ENCODE results near the gene SLC2A4RG. TPM values are rescaled to one million over a fixed set of nuclear protein-coding genes. Genes with fewer than 3 reads are reported as not detected.

SLC2A4RG gene
- total and polyA plus RNA-seq, 4 donors: 5.5 to 79.1 (median 53.1) TPM

DNA sequence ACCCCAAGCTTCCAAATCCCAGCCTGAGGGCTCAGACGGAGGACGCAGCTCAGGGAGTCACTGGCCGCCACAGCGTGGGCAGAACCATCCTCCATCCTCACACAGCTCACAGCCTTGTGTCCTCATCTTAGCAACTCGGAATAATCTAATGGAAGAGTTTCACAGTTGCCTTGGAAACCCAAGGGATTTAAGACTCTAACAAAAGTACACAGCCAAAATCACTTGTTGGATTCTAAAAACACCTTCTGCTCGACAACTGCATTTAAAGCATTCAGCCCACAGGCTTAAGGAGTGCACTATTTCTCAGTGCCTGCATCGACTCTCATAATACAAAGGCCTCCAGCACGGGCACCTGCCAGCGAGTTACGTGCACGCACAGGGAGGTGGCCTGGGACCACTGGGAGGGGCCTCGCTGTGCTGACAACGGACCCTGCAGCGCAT is 46.1 kb downstream of the SLC2A4RG start:
- H3K27me3 ChIP-seq (ENCODE audit: control insufficient read depth, insufficient read depth, low read length): no peaks in the 10 kb centered on the region
- peaks cover 30% of the 10 kb centered on the region for H3K36me3 ChIP-seq (ENCODE audit: control insufficient read depth, insufficient read depth, low read length)
- 45% methylated on average over 11 of the region's 14 CpGs for WGBS (ENCODE audit: insufficient coverage)
- no peak overlapping the region for H3K4me3 ChIP-seq (ENCODE audit: low read depth, low read length)
- no peak overlapping the region for H3K27ac ChIP-seq (ENCODE audit: low read depth, low read length)
- no peaks in the 10 kb centered on the region for H3K9me3 ChIP-seq (ENCODE audit: control insufficient read depth, insufficient read depth, low read length)
- DNase-seq (ENCODE audit: low read depth in 4 of 6, low spot score in 6 of 6): peak in 2 of 6 donors; percentile 13 to 72
- H3K4me1 ChIP-seq (ENCODE audit: control insufficient read depth, insufficient read depth, low read length): peaks cover 26% of the 10 kb centered on the region

DNA sequence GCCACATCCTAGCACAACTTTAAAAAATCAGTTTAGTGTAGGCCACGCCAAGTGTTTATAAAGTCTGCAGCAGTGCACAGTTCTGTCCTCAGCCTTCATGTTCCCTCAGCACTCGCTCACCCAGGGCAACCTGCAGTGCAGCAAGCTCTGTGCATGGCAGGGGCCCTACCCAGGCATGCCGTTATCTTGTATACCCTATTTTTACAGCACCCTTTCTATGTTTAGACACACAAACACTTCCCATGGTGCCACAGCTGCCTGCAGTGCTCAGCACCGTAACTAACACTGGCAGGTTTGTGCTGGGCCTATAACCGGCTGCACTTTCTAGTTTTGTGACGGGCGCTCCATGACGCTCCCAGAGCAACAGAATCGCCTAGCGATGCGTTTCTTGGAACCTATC is 47.7 kb downstream of the SLC2A4RG start:
- DNase-seq (ENCODE audit: low read depth in 4 of 6, low spot score in 6 of 6): peak in 1 of 6 donors; percentile 2
- Histone ChIP-seq H3K4me3 (ENCODE audit: low read depth, low read length) (no peak overlapping the region), H3K36me3 (ENCODE audit: control insufficient read depth, insufficient read depth, low read length) (peaks cover 32% of the 10 kb centered on the region), H3K9me3 (ENCODE audit: control insufficient read depth, insufficient read depth, low read length) (no peaks in the 10 kb centered on the region), H3K4me1 (ENCODE audit: control insufficient read depth, insufficient read depth, low read length) (peaks cover 26% of the 10 kb centered on the region), H3K27ac (ENCODE audit: low read depth, low read length) (no peak overlapping the region), H3K27me3 (ENCODE audit: control insufficient read depth, insufficient read depth, low read length) (no peaks in the 10 kb centered on the region)
- WGBS (ENCODE audit: insufficient coverage): 76% methylated on average over 10 of the region's 11 CpGs

DNA sequence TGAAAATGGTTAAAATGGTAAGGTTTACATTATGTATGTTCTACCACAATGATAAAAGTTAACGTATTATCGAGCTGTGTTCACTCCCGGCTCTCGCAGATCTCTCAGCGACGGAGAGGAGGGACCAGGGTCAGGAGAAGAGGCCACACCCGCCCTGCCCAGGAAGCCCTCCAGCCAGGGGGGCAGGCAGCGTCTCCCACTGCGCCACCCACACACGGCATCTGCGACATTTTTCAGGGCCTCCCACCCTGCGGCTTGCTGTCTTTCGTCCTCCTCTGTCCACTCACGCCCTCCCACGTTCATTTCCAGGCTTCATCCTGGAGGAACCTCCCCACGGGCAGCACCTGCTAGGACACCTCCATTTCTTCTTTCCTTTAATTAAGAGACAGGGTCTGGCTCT is 48.2 kb downstream of the SLC2A4RG start:
- H3K36me3 ChIP-seq (ENCODE audit: control insufficient read depth, insufficient read depth, low read length): peaks cover 28% of the 10 kb centered on the region
- no peaks in the 10 kb centered on the region for H3K9me3 ChIP-seq (ENCODE audit: control insufficient read depth, insufficient read depth, low read length)
- DNase-seq (ENCODE audit: low read depth in 4 of 6, low spot score in 6 of 6): no peak
- H3K4me3 ChIP-seq (ENCODE audit: low read depth, low read length): no peak overlapping the region
- peaks cover 26% of the 10 kb centered on the region for H3K4me1 ChIP-seq (ENCODE audit: control insufficient read depth, insufficient read depth, low read length)
- H3K27me3 ChIP-seq (ENCODE audit: control insufficient read depth, insufficient read depth, low read length): no peaks in the 10 kb centered on the region
- H3K27ac ChIP-seq (ENCODE audit: low read depth, low read length): no peak overlapping the region
- 83% methylated on average over 16 of the region's 16 CpGs for WGBS (ENCODE audit: insufficient coverage)

DNA sequence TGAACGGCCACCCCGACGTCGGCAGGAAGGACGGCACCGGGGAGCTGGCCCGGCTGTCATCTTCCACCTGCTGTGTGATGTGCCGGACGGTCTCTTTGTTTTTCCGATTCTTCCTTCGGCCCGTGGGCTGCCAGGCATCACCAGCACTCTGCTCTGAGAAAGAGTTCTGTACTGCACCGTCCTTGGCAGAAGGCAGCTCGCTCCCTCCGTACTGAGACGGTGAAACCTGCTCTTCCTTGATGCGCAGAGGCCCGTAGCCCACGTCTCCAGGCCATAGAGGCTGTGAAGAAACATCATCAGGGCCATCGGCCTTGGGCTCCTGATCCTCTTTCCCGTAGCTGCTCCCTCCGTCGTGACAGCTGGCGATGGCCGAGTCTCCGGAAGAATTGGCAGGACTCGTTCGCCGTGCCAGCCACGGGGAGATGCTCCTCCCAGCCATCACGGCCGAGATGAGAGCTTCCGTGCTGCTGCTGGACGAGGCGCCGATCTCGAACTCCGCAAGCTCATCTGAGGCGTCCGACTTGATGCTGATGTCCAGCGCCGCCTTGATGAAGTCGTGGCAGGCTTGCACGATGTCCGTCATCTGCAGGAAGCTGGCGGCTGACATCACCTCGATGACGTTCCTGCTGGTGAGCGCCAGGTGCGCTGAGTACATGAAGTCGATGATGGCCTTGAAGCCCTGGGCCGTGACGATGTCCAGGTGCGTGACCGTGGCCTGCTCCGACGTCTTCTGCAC is 50.4 kb downstream of the SLC2A4RG start:
- Histone ChIP-seq H3K27me3 (ENCODE audit: control insufficient read depth, insufficient read depth, low read length) (no peaks in the 10 kb centered on the region), H3K4me3 (ENCODE audit: low read depth, low read length) (no peak overlapping the region), H3K27ac (ENCODE audit: low read depth, low read length) (no peak overlapping the region), H3K36me3 (ENCODE audit: control insufficient read depth, insufficient read depth, low read length) (peaks cover 28% of the 10 kb centered on the region), H3K9me3 (ENCODE audit: control insufficient read depth, insufficient read depth, low read length) (no peaks in the 10 kb centered on the region), H3K4me1 (ENCODE audit: control insufficient read depth, insufficient read depth, low read length) (peaks cover 20% of the 10 kb centered on the region)
- WGBS (ENCODE audit: insufficient coverage): 93% methylated on average over 57 of the region's 57 CpGs
- no peak for DNase-seq (ENCODE audit: low read depth in 4 of 6, low spot score in 6 of 6)

DNA sequence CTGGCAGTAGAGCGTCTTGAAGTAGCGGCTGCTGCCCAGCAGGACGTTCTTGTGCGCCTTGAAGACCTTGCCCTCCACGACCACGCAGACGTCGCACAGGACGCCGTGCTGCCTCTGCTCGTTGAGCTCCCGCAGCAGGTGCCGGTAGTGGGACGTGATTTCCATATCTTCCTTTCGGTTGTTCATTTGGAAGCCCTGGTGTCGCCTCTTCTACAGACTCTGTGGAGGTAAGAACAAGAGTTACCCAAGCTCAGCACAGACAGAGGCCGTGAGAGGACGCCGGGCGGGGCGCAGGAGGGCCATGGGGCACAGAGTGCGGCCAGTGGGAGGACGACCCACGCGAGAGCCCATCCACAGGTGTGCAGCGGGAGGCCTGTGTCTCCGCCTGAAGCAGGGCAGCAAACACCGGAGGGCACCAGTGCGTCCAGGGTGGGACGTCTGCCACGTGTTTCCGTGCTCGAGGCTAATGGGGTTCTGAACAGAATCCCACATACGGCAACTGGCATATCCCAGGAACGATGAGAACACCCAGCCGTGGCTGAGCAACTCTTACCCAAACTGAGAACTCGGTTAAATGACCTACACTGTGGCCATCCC is 51.1 kb downstream of the SLC2A4RG start:
- 94% methylated on average over 34 of the region's 37 CpGs for WGBS (ENCODE audit: insufficient coverage)
- H3K4me1 ChIP-seq (ENCODE audit: control insufficient read depth, insufficient read depth, low read length): peaks cover 17% of the 10 kb centered on the region
- H3K9me3 ChIP-seq (ENCODE audit: control insufficient read depth, insufficient read depth, low read length): no peaks in the 10 kb centered on the region
- no peak overlapping the region for H3K27ac ChIP-seq (ENCODE audit: low read depth, low read length)
- DNase-seq (ENCODE audit: low read depth in 4 of 6, low spot score in 6 of 6): no peak
- no peak overlapping the region for H3K4me3 ChIP-seq (ENCODE audit: low read depth, low read length)
- no peaks in the 10 kb centered on the region for H3K27me3 ChIP-seq (ENCODE audit: control insufficient read depth, insufficient read depth, low read length)
- peaks cover 34% of the 10 kb centered on the region for H3K36me3 ChIP-seq (ENCODE audit: control insufficient read depth, insufficient read depth, low read length)

DNA sequence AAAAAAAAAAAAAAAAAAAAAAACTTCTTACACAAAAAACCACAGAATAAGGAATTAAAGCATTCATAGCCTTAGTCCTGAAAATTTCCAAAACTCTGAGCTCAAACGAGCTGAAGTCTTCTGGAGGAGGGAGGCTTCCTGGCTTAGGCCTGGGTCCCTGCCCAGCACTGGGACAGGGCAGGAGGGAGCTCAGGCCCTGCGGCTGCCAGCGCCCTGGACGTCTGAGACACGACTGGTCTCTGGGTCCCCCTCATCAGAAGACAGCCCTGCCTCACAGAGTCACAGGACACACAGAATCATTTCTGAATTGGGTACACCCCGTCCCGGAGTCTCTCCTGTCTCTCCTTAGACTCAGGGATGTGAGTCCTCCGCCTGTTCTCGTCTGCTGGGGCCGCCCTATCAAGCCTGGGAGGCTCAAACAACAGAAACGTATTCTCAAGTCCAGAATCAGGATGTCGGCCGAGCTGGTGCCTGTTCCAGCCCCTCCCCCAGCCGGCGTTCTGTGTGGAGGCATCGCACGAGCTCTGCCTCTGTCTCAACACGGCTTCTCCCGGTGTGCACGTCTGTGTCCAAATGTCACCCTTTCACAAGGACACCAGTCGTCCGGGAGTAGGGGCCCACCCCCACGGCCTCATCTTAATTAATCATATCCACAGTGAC is 52.1 kb downstream of the SLC2A4RG start:
- DNase-seq (ENCODE audit: low read depth in 4 of 6, low spot score in 6 of 6): peak in 1 of 6 donors; percentile 10
- 49% methylated on average over 23 of the region's 23 CpGs for WGBS (ENCODE audit: insufficient coverage)
- no peak overlapping the region for H3K27ac ChIP-seq (ENCODE audit: low read depth, low read length)

DNA sequence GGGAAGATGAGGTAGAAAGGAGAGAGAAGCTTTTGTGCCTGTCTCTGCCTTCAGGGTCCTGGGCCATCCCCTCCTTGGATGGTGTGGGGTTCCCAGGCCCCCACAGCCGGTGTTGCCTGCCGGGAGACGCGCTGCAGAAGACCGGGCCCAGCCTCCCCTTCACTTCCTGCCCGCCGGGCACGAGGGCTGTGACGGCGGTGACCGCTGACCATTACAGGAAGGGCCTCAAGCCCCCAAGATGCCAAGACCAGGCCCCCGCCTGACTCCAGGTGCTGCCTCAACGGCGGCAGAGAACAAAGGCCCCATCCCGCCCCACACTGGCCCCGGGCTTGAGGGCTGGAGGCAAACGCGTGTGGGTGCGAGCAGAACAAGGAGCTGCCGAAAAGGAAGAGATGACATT is 53.3 kb downstream of the SLC2A4RG start:
- H3K4me3 ChIP-seq (ENCODE audit: low read depth, low read length): no peak overlapping the region
- H3K9me3 ChIP-seq (ENCODE audit: control insufficient read depth, insufficient read depth, low read length): no peaks in the 10 kb centered on the region
- no peak for DNase-seq (ENCODE audit: low read depth in 4 of 6, low spot score in 6 of 6)
- H3K27me3 ChIP-seq (ENCODE audit: control insufficient read depth, insufficient read depth, low read length): no peaks in the 10 kb centered on the region
- no peaks in the 10 kb centered on the region for H3K4me1 ChIP-seq (ENCODE audit: control insufficient read depth, insufficient read depth, low read length)
- 75% methylated on average over 12 of the region's 20 CpGs for WGBS (ENCODE audit: insufficient coverage)
- H3K27ac ChIP-seq (ENCODE audit: low read depth, low read length): no peak overlapping the region
- H3K36me3 ChIP-seq (ENCODE audit: control insufficient read depth, insufficient read depth, low read length): peaks cover 27% of the 10 kb centered on the region

More for the DNA sequence above, 52.1 kb downstream of the SLC2A4RG start:
- Histone ChIP-seq H3K27me3 (ENCODE audit: control insufficient read depth, insufficient read depth, low read length) (no peaks in the 10 kb centered on the region), H3K4me3 (ENCODE audit: low read depth, low read length) (no peak overlapping the region), H3K36me3 (ENCODE audit: control insufficient read depth, insufficient read depth, low read length) (peaks cover 34% of the 10 kb centered on the region), H3K4me1 (ENCODE audit: control insufficient read depth, insufficient read depth, low read length) (peaks cover 8% of the 10 kb centered on the region), H3K9me3 (ENCODE audit: control insufficient read depth, insufficient read depth, low read length) (no peaks in the 10 kb centered on the region)

Small RNA genes lying within 50 kb of the gene (small RNA-seq; reads per million reads assigned to genes)
- not detected for gene LIME1 (ENCODE audit: low replicate concordance)
- not detected for gene TNFRSF6B (ENCODE audit: low replicate concordance)

Other genes with a start within 250 kb of the SLC2A4RG start
- 100 to 1,000 TPM in 1 of 2 donors, 10 to 100 TPM in 1; 79.9 to 188 TPM for gene EEF1A2, start 240.7 kb upstream of the SLC2A4RG start, total RNA-seq
- gene EEF1A2, start 240.7 kb upstream of the SLC2A4RG start, polyA plus RNA-seq (ENCODE audit: insufficient read length in 2 of 2): 100 to 1,000 TPM; 674 to 690 TPM
- 10 to 100 TPM; 19.9 to 74.0 TPM for gene PPDPF, start 219.0 kb upstream of the SLC2A4RG start, total RNA-seq
- gene PPDPF, start 219.0 kb upstream of the SLC2A4RG start, polyA plus RNA-seq (ENCODE audit: insufficient read length in 2 of 2): 100 to 1,000 TPM; 458 to 467 TPM
- under 1 TPM in 1 of 2 donors, not detected in 1; 0.06 TPM for gene PTK6, start 202.4 kb upstream of the SLC2A4RG start, total RNA-seq
- 1 to 10 TPM; 1.1 to 2.1 TPM for gene PTK6, start 202.4 kb upstream of the SLC2A4RG start, polyA plus RNA-seq (ENCODE audit: insufficient read length in 2 of 2)
- gene SRMS, start 192.0 kb upstream of the SLC2A4RG start, total RNA-seq: not detected
- under 1 TPM; 0.22 to 0.42 TPM for gene SRMS, start 192.0 kb upstream of the SLC2A4RG start, polyA plus RNA-seq (ENCODE audit: insufficient read length in 2 of 2)
- 1 to 10 TPM; 1.0 to 1.1 TPM for gene FNDC11, start 185.6 kb upstream of the SLC2A4RG start, total RNA-seq
- gene FNDC11, start 185.6 kb upstream of the SLC2A4RG start, polyA plus RNA-seq (ENCODE audit: insufficient read length in 2 of 2): under 1 TPM; 0.93 to 0.99 TPM
- 1 to 10 TPM; 7.2 to 9.9 TPM for gene HELZ2, start 165.5 kb upstream of the SLC2A4RG start, total RNA-seq
- 1 to 10 TPM; 6.1 to 6.8 TPM for gene HELZ2, start 165.5 kb upstream of the SLC2A4RG start, polyA plus RNA-seq (ENCODE audit: insufficient read length in 2 of 2)
- gene GMEB2, start 112.7 kb upstream of the SLC2A4RG start, total RNA-seq: 1 to 10 TPM; 5.9 to 9.3 TPM
- 10 to 100 TPM; 11.1 to 12.0 TPM for gene GMEB2, start 112.7 kb upstream of the SLC2A4RG start, polyA plus RNA-seq (ENCODE audit: insufficient read length in 2 of 2)
- 100 to 1,000 TPM; 137 to 142 TPM for gene STMN3, start 86.4 kb upstream of the SLC2A4RG start, total RNA-seq
- gene STMN3, start 86.4 kb upstream of the SLC2A4RG start, polyA plus RNA-seq (ENCODE audit: insufficient read length in 2 of 2): 100 to 1,000 TPM; 493 to 495 TPM
- 10 to 100 TPM in 1 of 2 donors, 1 to 10 TPM in 1; 8.1 to 16.9 TPM for gene RTEL1, start 81.5 kb upstream of the SLC2A4RG start, total RNA-seq
- gene RTEL1, start 81.5 kb upstream of the SLC2A4RG start, polyA plus RNA-seq (ENCODE audit: insufficient read length in 2 of 2): 10 to 100 TPM; 21.6 to 29.6 TPM
- gene TNFRSF6B, start 43.1 kb upstream of the SLC2A4RG start, total RNA-seq: 1 to 10 TPM; 1.1 to 3.1 TPM
- 1 to 10 TPM; 2.8 to 5.2 TPM for gene TNFRSF6B, start 43.1 kb upstream of the SLC2A4RG start, polyA plus RNA-seq (ENCODE audit: insufficient read length in 2 of 2)
- gene ARFRP1, start 31.8 kb upstream of the SLC2A4RG start, total RNA-seq: 10 to 100 TPM; 19.5 to 46.6 TPM
- 10 to 100 TPM; 52.0 to 57.8 TPM for gene ARFRP1, start 31.8 kb upstream of the SLC2A4RG start, polyA plus RNA-seq (ENCODE audit: insufficient read length in 2 of 2)
- 10 to 100 TPM in 1 of 2 donors, 1 to 10 TPM in 1; 6.9 to 19.2 TPM for gene ZGPAT, start 31.7 kb upstream of the SLC2A4RG start, total RNA-seq
- 10 to 100 TPM; 26.9 to 34.6 TPM for gene ZGPAT, start 31.7 kb upstream of the SLC2A4RG start, polyA plus RNA-seq (ENCODE audit: insufficient read length in 2 of 2)
- gene LIME1, start 3.1 kb upstream of the SLC2A4RG start, total RNA-seq: 1 to 10 TPM; 2.5 to 9.8 TPM
- 10 to 100 TPM; 19.6 to 24.5 TPM for gene LIME1, start 3.1 kb upstream of the SLC2A4RG start, polyA plus RNA-seq (ENCODE audit: insufficient read length in 2 of 2)
- gene ZBTB46, start 91.5 kb downstream of the SLC2A4RG start, total RNA-seq: 10 to 100 TPM in 1 of 2 donors, 1 to 10 TPM in 1; 8.3 to 13.4 TPM
- gene ZBTB46, start 91.5 kb downstream of the SLC2A4RG start, polyA plus RNA-seq (ENCODE audit: insufficient read length in 2 of 2): 10 to 100 TPM in 1 of 2 donors, 1 to 10 TPM in 1; 9.7 to 13.0 TPM
- gene ABHD16B, start 121.7 kb downstream of the SLC2A4RG start, total RNA-seq: not detected
- not detected for gene ABHD16B, start 121.7 kb downstream of the SLC2A4RG start, polyA plus RNA-seq (ENCODE audit: insufficient read length in 2 of 2)
- gene TPD52L2, start 125.5 kb downstream of the SLC2A4RG start, total RNA-seq: 10 to 100 TPM; 38.5 to 58.1 TPM
- gene TPD52L2, start 125.5 kb downstream of the SLC2A4RG start, polyA plus RNA-seq (ENCODE audit: insufficient read length in 2 of 2): 100 to 1,000 TPM in 1 of 2 donors, 10 to 100 TPM in 1; 81.7 to 109 TPM
- gene DNAJC5, start 155.3 kb downstream of the SLC2A4RG start, total RNA-seq: 10 to 100 TPM; 59.4 to 80.6 TPM
- gene DNAJC5, start 155.3 kb downstream of the SLC2A4RG start, polyA plus RNA-seq (ENCODE audit: insufficient read length in 2 of 2): 100 to 1,000 TPM; 109 to 112 TPM
- gene UCKL1, start 216.6 kb downstream of the SLC2A4RG start, total RNA-seq: 10 to 100 TPM; 14.1 to 31.9 TPM
- 10 to 100 TPM; 56.5 to 83.7 TPM for gene UCKL1, start 216.6 kb downstream of the SLC2A4RG start, polyA plus RNA-seq (ENCODE audit: insufficient read length in 2 of 2)
- 10 to 100 TPM; 10.6 to 24.2 TPM for gene ZNF512B, start 230.2 kb downstream of the SLC2A4RG start, total RNA-seq
- 10 to 100 TPM; 43.7 to 44.7 TPM for gene ZNF512B, start 230.2 kb downstream of the SLC2A4RG start, polyA plus RNA-seq (ENCODE audit: insufficient read length in 2 of 2)
- gene SAMD10, start 239.9 kb downstream of the SLC2A4RG start, total RNA-seq: 1 to 10 TPM; 6.9 TPM
- 10 to 100 TPM; 41.3 to 42.9 TPM for gene SAMD10, start 239.9 kb downstream of the SLC2A4RG start, polyA plus RNA-seq (ENCODE audit: insufficient read length in 2 of 2)
- 10 to 100 TPM; 44.9 to 61.3 TPM for gene PRPF6, start 241.4 kb downstream of the SLC2A4RG start, total RNA-seq
- gene PRPF6, start 241.4 kb downstream of the SLC2A4RG start, polyA plus RNA-seq (ENCODE audit: insufficient read length in 2 of 2): 10 to 100 TPM; 89.2 to 92.4 TPM

All from spinal cord (tissue), 10 donors.